SK-N-SH treated with all-trans-retinoic acid at 6 μM for 48 hours (cell line): ENCODE data around the gene LRRC26.

Source experiments
- ATAC-seq: fragments of 200-7000 bp; cut with Tn5 transposase; 3 replicates; pipeline ENCODE4 v1.9.1; 2020; ENCODE audit warnings: mild to moderate bottlenecking, moderate library complexity
- BACH2 ChIP-seq: fragments of 250-450 bp; sonication (Bioruptor Pico); IDR thresholded peaks from 2 replicates; pipeline ENCODE4 v1.9.0; 2021; ENCODE audit warnings: mild to moderate bottlenecking, borderline replicate concordance
- CSDC2 ChIP-seq: fragments of 250-450 bp; sonication (Bioruptor Pico); IDR thresholded peaks from 2 replicates; pipeline ENCODE4 v1.5.0; 2020; ENCODE audit warnings: mild to moderate bottlenecking, moderate library complexity
- ESRRG ChIP-seq: fragments of 250-450 bp; sonication (Bioruptor Pico); IDR thresholded peaks from 2 replicates; pipeline ENCODE4 v1.6.1; 2021; ENCODE audit warnings: mild to moderate bottlenecking
- ISL1 ChIP-seq: fragments of 250-450 bp; sonication (Bioruptor Pico); IDR thresholded peaks from 2 replicates; pipeline ENCODE4 v2.1.2; 2022; ENCODE audit warnings: mild to moderate bottlenecking, moderate library complexity
- PPARA ChIP-seq: fragments of 250-450 bp; sonication (Bioruptor Pico); IDR thresholded peaks from 2 replicates; pipeline ENCODE4 v1.5.0; 2020; ENCODE audit warnings: mild to moderate bottlenecking, borderline replicate concordance
- RARB ChIP-seq: fragments of 250-450 bp; sonication (Bioruptor Pico); IDR thresholded peaks from 2 replicates; pipeline ENCODE4 v1.8.0; 2021; ENCODE audit warnings: mild to moderate bottlenecking, moderate library complexity
- SNAI2 ChIP-seq: fragments of 250-450 bp; sonication (Bioruptor Pico); IDR thresholded peaks from 2 replicates; pipeline ENCODE4 v1.5.0; 2020; ENCODE audit warnings: mild to moderate bottlenecking, moderate library complexity
- TOX ChIP-seq: fragments of 250-450 bp; sonication (Bioruptor Pico); IDR thresholded peaks from 2 replicates; pipeline ENCODE4 v1.8.0; 2021; ENCODE audit warnings: mild to moderate bottlenecking, moderate library complexity, borderline replicate concordance
- ZC3H10 ChIP-seq: fragments of 250-450 bp; sonication (Bioruptor Pico); IDR thresholded peaks from 2 replicates; pipeline ENCODE4 v1.5.1; 2021; ENCODE audit warnings: mild to moderate bottlenecking, moderate library complexity
- ZFP30 ChIP-seq: fragments of 450-650 bp; formaldehyde crosslinking; IDR thresholded peaks from 2 replicates; pipeline ENCODE4 v1.5.0; 2022; ENCODE audit warnings: mild to moderate bottlenecking, moderate library complexity
- ZNF565 ChIP-seq: fragments of 450-650 bp; formaldehyde crosslinking; conservative IDR thresholded peaks from 2 replicates; pipeline ENCODE4 v1.5.0; 2020; ENCODE audit warnings: low read depth, mild to moderate bottlenecking, moderate library complexity
- ZNF70 ChIP-seq: fragments of 450-650 bp; formaldehyde crosslinking; IDR thresholded peaks from 2 replicates; pipeline ENCODE4 v1.5.0; 2020; ENCODE audit warnings: mild to moderate bottlenecking, moderate library complexity
- ZNF8 ChIP-seq: fragments of 450-650 bp; formaldehyde crosslinking; IDR thresholded peaks from 2 replicates; pipeline ENCODE4 v1.5.0; 2020; ENCODE audit warnings: mild to moderate bottlenecking, moderate library complexity
- TF ChIP-seq, protein P1 (sequence below): fragments of 250-450 bp; sonication (Bioruptor Pico); IDR thresholded peaks from 2 replicates; pipeline ENCODE4 v1.8.0; 2021; ENCODE audit warnings: low read depth, mild to moderate bottlenecking, moderate library complexity, borderline replicate concordance
- TF ChIP-seq, protein P2 (sequence below): fragments of 250-450 bp; sonication (Bioruptor Pico); IDR thresholded peaks from 2 replicates; pipeline ENCODE4 v1.5.0; 2020; ENCODE audit warnings: mild to moderate bottlenecking, moderate library complexity
- TF ChIP-seq, protein P3 (sequence below): fragments of 250-450 bp; sonication (Bioruptor Pico); IDR thresholded peaks from 2 replicates; pipeline ENCODE4 v1.5.1; 2021; ENCODE audit warnings: mild to moderate bottlenecking, moderate library complexity
- TF ChIP-seq, protein P4 (sequence below): fragments of 250-450 bp; sonication (Bioruptor Pico); IDR thresholded peaks from 2 replicates; pipeline ENCODE4 v1.5.1; 2020; ENCODE audit warnings: low read depth, mild to moderate bottlenecking, moderate library complexity

Gene LRRC26

DNA sequence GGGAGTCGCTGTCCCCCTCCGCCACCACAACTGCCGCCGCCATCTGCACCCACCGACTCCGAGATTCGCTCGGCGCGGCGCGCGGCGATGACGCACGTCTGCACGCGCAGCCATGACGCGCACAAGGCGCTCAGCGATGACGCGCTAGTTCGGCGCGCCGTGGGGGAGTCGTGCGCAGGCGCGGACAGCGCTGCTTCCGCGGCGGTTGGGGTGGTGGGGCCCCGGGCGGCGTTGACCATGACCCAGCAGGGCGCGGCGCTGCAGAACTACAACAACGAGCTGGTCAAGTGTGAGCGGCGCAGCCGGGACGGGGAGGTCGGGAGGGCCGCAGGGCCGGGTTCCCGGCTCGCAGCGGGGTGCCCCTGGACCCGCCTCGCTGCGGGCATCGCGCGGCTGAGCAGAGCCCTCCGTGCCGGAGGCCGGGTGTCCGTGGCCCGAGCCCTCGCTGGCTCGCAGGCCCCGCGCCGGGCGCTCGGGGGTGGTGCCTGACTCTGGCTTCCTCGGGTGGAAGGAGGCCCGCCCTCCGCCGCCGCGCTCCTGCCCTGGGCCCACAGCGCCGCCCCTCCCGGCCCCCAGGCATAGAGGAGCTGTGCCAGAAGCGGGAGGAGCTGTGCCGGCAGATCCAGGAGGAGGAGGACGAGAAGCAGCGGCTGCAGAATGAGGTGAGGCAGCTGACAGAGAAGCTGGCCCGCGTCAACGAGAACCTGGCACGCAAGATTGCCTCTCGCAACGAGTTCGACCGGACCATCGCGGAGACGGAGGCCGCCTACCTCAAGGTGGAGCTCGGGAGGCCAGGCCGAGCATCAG lies 18.8 kb upstream of the LRRC26 start, which contains the start of the genes ANAPC2 and SSNA1:
Gene ANAPC2 (minus strand): TSS at position 71 of the 807 bp plus-strand sequence. CDS start 28 bp downstream, at position 43.
Gene SSNA1 (plus strand): TSS at position 187 of the 807 bp plus-strand sequence. CDS start 51 bp downstream, at position 238.
- no peak for TF ChIP-seq ESRRG (CRISPR knock-in tag)
- TF ChIP-seq ZNF70 (CRISPR knock-in tag): peak; percentile 66
- no peak for TF ChIP-seq RARB (CRISPR knock-in tag)
- TF ChIP-seq, protein P1, sequence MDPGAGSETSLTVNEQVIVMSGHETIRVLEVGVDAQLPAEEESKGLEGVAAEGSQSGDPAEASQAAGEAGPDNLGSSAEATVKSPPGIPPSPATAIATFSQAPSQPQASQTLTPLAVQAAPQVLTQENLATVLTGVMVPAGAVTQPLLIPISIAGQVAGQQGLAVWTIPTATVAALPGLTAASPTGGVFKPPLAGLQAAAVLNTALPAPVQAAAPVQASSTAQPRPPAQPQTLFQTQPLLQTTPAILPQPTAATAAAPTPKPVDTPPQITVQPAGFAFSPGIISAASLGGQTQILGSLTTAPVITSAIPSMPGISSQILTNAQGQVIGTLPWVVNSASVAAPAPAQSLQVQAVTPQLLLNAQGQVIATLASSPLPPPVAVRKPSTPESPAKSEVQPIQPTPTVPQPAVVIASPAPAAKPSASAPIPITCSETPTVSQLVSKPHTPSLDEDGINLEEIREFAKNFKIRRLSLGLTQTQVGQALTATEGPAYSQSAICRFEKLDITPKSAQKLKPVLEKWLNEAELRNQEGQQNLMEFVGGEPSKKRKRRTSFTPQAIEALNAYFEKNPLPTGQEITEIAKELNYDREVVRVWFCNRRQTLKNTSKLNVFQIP (CRISPR knock-in tag): no peak
- no peak for TF ChIP-seq TOX (CRISPR knock-in tag)
- TF ChIP-seq ZC3H10: no peak
- ATAC-seq: peak; percentile 86

DNA sequence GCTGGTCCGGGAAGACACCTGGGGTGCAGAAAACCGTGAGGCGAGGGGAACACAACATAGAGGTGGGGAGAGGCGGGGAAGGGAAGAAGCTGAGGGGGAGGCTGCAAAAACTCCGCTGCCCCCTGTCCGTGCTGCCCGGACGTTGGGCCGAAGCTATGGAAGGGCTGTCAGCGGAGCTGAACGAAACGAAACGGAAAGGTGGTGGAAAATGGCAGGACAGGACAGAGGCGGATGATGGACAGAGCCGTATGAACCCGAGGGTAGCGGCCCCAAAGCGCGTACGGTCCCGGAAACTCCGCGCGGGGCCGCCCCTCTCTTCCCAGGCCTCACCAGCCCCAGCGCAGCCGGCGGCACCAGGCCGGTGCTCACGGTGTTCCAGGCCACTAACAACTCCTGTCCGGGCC lies 18.2 kb upstream of the LRRC26 start:
- peak; percentile 13 for ATAC-seq
- TF ChIP-seq BACH2 (CRISPR knock-in tag) (no peak), ZNF8 (CRISPR knock-in tag) (no peak)

DNA sequence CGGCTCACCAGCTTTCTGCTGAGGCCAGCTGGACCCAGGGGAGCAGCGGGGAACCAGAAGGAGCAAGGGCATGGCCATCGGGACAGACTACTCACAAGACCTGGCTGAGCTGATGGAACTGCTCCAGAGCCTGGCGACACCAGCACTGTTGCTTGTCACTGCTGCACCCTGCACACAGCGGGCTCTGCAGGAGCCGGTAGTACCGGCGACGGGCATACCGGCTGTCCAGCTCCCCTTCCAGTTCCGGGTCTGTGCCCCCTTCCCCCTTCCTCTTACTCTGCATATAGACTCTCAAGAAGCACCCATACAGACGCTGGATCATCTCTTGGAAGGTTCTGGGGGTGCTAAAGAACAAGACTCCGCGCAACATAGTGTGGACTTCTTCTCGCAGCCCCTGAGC lies 17.5 kb upstream of the LRRC26 start:
- TF ChIP-seq ISL1 (CRISPR knock-in tag) (no peak), PPARA (CRISPR knock-in tag) (no peak), ESRRG (CRISPR knock-in tag) (no peak), SNAI2 (no peak), CSDC2 (CRISPR knock-in tag) (no peak), ZNF8 (CRISPR knock-in tag) (no peak), ZC3H10 (no peak), ZNF70 (CRISPR knock-in tag) (no peak), RARB (CRISPR knock-in tag) (no peak), ZFP30 (CRISPR knock-in tag) (no peak)
- TF ChIP-seq, protein P2, sequence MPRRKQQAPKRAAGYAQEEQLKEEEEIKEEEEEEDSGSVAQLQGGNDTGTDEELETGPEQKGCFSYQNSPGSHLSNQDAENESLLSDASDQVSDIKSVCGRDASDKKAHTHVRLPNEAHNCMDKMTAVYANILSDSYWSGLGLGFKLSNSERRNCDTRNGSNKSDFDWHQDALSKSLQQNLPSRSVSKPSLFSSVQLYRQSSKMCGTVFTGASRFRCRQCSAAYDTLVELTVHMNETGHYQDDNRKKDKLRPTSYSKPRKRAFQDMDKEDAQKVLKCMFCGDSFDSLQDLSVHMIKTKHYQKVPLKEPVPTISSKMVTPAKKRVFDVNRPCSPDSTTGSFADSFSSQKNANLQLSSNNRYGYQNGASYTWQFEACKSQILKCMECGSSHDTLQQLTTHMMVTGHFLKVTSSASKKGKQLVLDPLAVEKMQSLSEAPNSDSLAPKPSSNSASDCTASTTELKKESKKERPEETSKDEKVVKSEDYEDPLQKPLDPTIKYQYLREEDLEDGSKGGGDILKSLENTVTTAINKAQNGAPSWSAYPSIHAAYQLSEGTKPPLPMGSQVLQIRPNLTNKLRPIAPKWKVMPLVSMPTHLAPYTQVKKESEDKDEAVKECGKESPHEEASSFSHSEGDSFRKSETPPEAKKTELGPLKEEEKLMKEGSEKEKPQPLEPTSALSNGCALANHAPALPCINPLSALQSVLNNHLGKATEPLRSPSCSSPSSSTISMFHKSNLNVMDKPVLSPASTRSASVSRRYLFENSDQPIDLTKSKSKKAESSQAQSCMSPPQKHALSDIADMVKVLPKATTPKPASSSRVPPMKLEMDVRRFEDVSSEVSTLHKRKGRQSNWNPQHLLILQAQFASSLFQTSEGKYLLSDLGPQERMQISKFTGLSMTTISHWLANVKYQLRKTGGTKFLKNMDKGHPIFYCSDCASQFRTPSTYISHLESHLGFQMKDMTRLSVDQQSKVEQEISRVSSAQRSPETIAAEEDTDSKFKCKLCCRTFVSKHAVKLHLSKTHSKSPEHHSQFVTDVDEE: no peak
- TF ChIP-seq, protein P3, sequence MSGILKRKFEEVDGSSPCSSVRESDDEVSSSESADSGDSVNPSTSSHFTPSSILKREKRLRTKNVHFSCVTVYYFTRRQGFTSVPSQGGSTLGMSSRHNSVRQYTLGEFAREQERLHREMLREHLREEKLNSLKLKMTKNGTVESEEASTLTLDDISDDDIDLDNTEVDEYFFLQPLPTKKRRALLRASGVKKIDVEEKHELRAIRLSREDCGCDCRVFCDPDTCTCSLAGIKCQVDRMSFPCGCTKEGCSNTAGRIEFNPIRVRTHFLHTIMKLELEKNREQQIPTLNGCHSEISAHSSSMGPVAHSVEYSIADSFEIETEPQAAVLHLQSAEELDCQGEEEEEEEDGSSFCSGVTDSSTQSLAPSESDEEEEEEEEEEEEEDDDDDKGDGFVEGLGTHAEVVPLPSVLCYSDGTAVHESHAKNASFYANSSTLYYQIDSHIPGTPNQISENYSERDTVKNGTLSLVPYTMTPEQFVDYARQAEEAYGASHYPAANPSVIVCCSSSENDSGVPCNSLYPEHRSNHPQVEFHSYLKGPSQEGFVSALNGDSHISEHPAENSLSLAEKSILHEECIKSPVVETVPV (CRISPR knock-in tag): no peak
- TF ChIP-seq, protein P1 (CRISPR knock-in tag): no peak
- ATAC-seq: no peak

DNA sequence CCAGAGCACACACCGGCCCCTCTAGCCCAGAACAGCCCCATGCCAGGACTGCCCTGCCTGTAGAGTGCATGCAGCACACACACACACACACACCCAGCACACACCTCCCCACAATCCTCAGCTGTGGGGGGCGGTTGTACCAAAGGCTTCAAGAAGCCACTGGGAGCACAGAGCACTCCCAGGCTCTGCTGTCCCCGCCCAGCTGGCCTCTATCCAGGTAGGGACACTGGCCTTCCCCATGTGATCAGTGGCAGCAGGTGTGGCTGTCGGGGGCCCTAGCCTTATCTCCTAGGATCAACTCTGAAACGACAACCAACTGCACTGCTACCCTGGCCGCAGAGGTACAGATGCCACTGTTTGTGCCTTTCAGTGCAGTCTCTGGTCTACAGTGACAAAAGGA lies 16.5 kb upstream of the LRRC26 start:
- no peak for TF ChIP-seq ZNF565
- no peak for TF ChIP-seq PPARA (CRISPR knock-in tag)
- TF ChIP-seq, protein P4, sequence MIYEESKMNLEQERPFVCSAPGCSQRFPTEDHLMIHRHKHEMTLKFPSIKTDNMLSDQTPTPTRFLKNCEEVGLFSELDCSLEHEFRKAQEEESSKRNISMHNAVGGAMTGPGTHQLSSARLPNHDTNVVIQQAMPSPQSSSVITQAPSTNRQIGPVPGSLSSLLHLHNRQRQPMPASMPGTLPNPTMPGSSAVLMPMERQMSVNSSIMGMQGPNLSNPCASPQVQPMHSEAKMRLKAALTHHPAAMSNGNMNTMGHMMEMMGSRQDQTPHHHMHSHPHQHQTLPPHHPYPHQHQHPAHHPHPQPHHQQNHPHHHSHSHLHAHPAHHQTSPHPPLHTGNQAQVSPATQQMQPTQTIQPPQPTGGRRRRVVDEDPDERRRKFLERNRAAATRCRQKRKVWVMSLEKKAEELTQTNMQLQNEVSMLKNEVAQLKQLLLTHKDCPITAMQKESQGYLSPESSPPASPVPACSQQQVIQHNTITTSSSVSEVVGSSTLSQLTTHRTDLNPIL (CRISPR knock-in tag): no peak
- TF ChIP-seq, protein P3 (CRISPR knock-in tag): no peak
- TF ChIP-seq SNAI2: no peak
- no peak for TF ChIP-seq ZC3H10
- TF ChIP-seq ZNF8 (CRISPR knock-in tag): no peak
- TF ChIP-seq ISL1 (CRISPR knock-in tag): no peak
- ATAC-seq: no peak
